Measurements from ENCODE around the gene ALB.

GRCh38 chr4:73419106-73420038, 15.3 kb downstream of the ALB start:
- TF ChIP-seq CTCF (IDR thresholded peaks at IDR 0.05), result no peak
- TF ChIP-seq POLR2A (IDR thresholded peaks at IDR 0.05), result no peak

Measured in esophagus squamous epithelium (tissue), 4 donors.